ENCODE measurements around the gene UBE2F. TPM values are rescaled to one million over a fixed set of nuclear protein-coding genes. Genes with fewer than 3 reads are reported as not detected.

UBE2F gene
- total RNA-seq, 1 experiment from 2014 or later, result 62.1 TPM

DNA sequence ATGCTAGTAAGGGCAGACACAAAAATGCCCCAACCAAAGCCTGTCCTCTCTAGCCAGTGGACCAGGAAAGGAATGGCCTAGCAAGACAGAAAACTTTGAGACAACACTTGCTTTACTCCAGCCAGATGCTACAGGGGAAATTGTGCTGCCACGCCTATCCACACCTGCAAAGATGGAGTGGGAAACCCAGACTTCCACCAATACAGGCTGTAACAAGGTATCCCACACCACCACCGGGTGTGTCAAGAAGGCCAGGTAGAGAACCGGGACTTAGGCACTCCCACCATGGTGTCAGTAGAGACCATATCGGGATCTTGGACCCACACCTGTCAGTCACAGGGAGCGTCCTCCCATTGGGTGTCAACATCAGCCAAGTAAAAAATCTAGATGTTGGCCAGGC is 117.1 kb downstream of the UBE2F start:
- Histone ChIP-seq H2AFZ (ENCODE audit: low read length) (no peak overlapping the region), H2BK12ac (ENCODE audit: insufficient read length, low read depth, low read length) (no peak overlapping the region), H3K9me3 (ENCODE audit: control insufficient read depth, low read depth, low read length) (no peaks in the 10 kb centered on the region), H4K20me1 (ENCODE audit: control insufficient read depth, insufficient read depth, insufficient read length) (no peaks in the 10 kb centered on the region), H2BK120ac (ENCODE audit: low read depth, low read length, poor library complexity, severe bottlenecking) (no peak overlapping the region), H2BK15ac (ENCODE audit: low read depth, low read length) (no peak overlapping the region), H2BK20ac (ENCODE audit: low read depth, low read length, poor library complexity, severe bottlenecking) (no peak overlapping the region), H3K27ac (ENCODE audit: insufficient read length, low read depth, low read length) (no peak overlapping the region), H2BK5ac (ENCODE audit: insufficient read length, low read length) (no peak overlapping the region), H3K18ac (ENCODE audit: insufficient read length, low read depth, low read length) (no peak overlapping the region), H3K79me1 (ENCODE audit: insufficient read depth, low read depth, low read length, poor library complexity, severe bottlenecking) (peaks cover 2% of the 10 kb centered on the region), H4K8ac (replicated peaks; ENCODE audit: insufficient read length, low read depth, low read length) (no peak overlapping the region), H3K27me3 (ENCODE audit: insufficient read depth, low read length) (no peaks in the 10 kb centered on the region), H3T11ph (ENCODE audit: low read length) (no peak overlapping the region), H2AK5ac (ENCODE audit: insufficient read length, low read length) (no peak overlapping the region), H3K4me2 (ENCODE audit: insufficient read depth, insufficient read length, low read length) (no peak overlapping the region), H3K14ac (ENCODE audit: insufficient read depth, low read length) (no peak overlapping the region), H4K5ac (ENCODE audit: insufficient read length, low read depth, low read length) (no peak overlapping the region), H3K56ac (ENCODE audit: insufficient read length, low read depth, low read length) (no peak overlapping the region), H3K79me2 (ENCODE audit: insufficient read depth, low read length) (no peaks in the 10 kb centered on the region), H3K23me2 (ENCODE audit: insufficient read length, low read depth, low read length, poor library complexity, severe bottlenecking) (no peaks in the 10 kb centered on the region), H3K23ac (ENCODE audit: insufficient read length, low read depth, low read length) (no peak overlapping the region), H3K4me1 (ENCODE audit: insufficient read depth, low read length) (no peaks in the 10 kb centered on the region; the same call in 1 of the 2 replicates), H4K91ac (ENCODE audit: insufficient read length, low read depth, low read length) (no peak overlapping the region), H3K4ac (ENCODE audit: low read depth, low read length) (no peak overlapping the region), H3K9ac (ENCODE audit: extremely low read depth, insufficient read length, low read length) (no peak overlapping the region)
- H3K9me3 Mint-ChIP-seq, result peaks cover 0 to 5% of the 10 kb centered on the region in 2 experiments; a peak in 1 of 5 replicates
- H3K36me3 Mint-ChIP-seq (ENCODE audit: insufficient read depth in 1 of 3, low read depth in 3 of 3), result peaks cover 68 to 84% (median 75%) of the 10 kb centered on the region in 3 experiments
- H3K4me1 Mint-ChIP-seq, result peaks cover 22 to 23% of the 10 kb centered on the region in 2 experiments
- TF ChIP-seq, protein P1, sequence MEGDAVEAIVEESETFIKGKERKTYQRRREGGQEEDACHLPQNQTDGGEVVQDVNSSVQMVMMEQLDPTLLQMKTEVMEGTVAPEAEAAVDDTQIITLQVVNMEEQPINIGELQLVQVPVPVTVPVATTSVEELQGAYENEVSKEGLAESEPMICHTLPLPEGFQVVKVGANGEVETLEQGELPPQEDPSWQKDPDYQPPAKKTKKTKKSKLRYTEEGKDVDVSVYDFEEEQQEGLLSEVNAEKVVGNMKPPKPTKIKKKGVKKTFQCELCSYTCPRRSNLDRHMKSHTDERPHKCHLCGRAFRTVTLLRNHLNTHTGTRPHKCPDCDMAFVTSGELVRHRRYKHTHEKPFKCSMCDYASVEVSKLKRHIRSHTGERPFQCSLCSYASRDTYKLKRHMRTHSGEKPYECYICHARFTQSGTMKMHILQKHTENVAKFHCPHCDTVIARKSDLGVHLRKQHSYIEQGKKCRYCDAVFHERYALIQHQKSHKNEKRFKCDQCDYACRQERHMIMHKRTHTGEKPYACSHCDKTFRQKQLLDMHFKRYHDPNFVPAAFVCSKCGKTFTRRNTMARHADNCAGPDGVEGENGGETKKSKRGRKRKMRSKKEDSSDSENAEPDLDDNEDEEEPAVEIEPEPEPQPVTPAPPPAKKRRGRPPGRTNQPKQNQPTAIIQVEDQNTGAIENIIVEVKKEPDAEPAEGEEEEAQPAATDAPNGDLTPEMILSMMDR (conservative IDR thresholded peaks at IDR 0.05), result no peak
- no peak for DNase-seq
- H3K4me3 Mint-ChIP-seq, result no peak overlapping the region
- WGBS (ENCODE audit: extremely low coverage, insufficient read length, low lambda C conversion rate), result no CpG with 5 or more reads among the region's 5 CpGs
- no peak overlapping the region for H3K27ac Mint-ChIP-seq
- H3K27me3 Mint-ChIP-seq (ENCODE audit: low read depth), result no peaks in the 10 kb centered on the region

Data from H9 (cell line).